ENCODE measurements around the gene KCNT1. TPM values are rescaled to one million over a fixed set of nuclear protein-coding genes. Genes with fewer than 3 reads are reported as not detected.

KCNT1 gene
- polyA plus RNA-seq (2013, experiment 1 of 4), result not detected
- 0.09 TPM for polyA plus RNA-seq (2013, experiment 2 of 4)
- not detected for polyA plus RNA-seq (2013, experiment 3 of 4)
- 0.12 TPM for polyA plus RNA-seq (2013, experiment 4 of 4)

DNA sequence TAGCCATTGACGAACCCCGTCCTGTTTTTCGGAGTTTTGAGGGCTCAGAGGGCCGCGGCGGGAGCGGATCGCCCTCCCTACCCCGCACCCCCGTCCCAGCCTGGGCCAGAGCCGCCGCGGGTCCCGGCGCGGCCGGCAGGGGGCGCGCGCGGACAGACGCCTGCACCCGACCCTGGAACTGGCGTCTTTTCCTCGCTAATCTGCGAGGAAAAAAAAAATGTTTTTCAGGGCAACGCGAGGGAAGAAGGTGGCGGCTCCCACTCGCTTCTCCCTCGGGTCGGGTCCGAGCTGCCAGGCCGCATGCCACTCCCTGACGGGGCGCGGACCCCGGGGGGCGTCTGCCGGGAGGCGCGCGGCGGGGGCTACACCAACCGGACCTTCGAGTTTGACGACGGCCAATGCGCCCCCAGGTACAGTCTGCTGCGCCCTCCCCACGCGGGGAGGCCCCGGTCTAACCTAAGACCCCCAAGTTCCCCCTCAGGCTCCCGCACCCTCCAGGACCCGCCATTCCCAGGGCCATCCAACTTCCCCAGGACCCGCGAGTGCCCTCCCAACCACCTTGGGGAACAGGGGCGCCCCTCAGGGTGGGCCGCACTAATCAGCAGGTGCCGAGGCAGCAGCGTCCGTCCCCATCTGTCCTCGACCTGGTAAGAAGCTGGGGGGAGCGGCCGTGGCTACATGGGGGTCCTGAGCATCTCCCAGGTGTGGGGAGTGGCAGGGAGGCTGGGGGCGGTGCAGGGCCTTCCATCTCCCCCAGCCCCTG lies at the start of gene KCNT1:
Gene KCNT1 (plus strand): TSS at position 227 of the 763 bp plus-strand sequence. CDS start 74 bp downstream, at position 301.
- Histone ChIP-seq H3K4me1 (ENCODE audit: control insufficient read depth, insufficient read depth, low read length) (peaks cover 4% of the 10 kb centered on the region), H3K27ac (ENCODE audit: insufficient read depth, low read depth, low read length, poor library complexity, severe bottlenecking) (no peak within 1 kb of the TSS), H3K36me3 (ENCODE audit: control insufficient read depth, insufficient read depth, low read length) (no peaks in the 10 kb centered on the region), H3K9me3 (ENCODE audit: control insufficient read depth, low read length) (no peaks in the 10 kb centered on the region), H3K4me3 (ENCODE audit: insufficient read depth, low read depth, low read length) (peak within 1 kb of the TSS; percentile 10), H3K27me3 (ENCODE audit: control insufficient read depth, insufficient read depth, low read length, poor library complexity, severe bottlenecking) (peaks cover 29% of the 10 kb centered on the region)
- WGBS, 2 experiments, result 15 to 16% methylated on average over 66 of the region's 66 CpGs

DNA sequence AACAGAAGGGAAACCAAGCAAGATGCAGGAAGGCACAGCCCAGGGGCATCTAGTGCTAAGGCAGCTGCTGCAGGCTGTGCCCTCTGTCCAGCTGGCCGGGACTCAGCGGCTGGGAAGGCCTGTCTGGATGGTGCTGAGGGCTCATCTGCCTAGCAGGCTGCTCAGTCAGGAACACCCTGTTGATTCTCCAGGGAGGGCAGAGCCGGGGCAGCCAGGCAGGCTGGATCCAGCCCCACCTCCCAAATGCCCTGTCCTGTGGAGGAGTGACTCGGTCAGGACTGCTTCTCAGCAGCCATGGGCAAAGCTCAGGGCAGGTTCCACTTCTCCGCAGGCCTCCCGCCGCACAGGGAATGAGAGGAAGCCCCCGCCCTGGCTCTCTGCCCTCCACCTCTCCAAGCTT lies 46.7 kb upstream of the KCNT1 start:
- Histone ChIP-seq H3K36me3 (ENCODE audit: control insufficient read depth, insufficient read depth, low read length) (no peaks in the 10 kb centered on the region), H3K27me3 (ENCODE audit: control insufficient read depth, insufficient read depth, low read length, poor library complexity, severe bottlenecking) (no peaks in the 10 kb centered on the region), H3K4me3 (ENCODE audit: insufficient read depth, low read depth, low read length) (no peak overlapping the region), H3K9me3 (ENCODE audit: control insufficient read depth, low read length) (no peaks in the 10 kb centered on the region), H3K4me1 (ENCODE audit: control insufficient read depth, insufficient read depth, low read length) (no peaks in the 10 kb centered on the region), H3K27ac (ENCODE audit: insufficient read depth, low read depth, low read length, poor library complexity, severe bottlenecking) (no peak overlapping the region)
- WGBS, 2 experiments, result 91% methylated on average over 8 of the region's 8 CpGs

DNA sequence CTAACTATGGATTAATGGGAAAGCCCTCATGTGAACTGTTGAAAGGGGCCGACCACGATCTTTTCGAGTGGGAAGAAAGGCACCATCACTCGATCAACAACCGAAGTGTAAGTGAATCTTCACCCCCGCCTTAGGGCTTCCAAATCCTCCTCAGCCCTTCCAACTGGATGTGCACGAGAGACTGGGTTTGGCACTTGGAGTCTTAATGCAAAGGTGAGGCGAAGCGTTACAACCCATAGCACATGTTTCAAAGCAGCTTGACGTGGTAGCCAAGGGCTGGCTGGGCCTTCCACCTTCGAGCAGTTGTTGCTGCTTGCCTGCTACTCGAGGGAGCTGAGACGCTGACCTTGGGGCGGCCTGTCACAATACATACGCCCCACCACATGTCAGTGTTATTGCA lies 44.6 kb upstream of the KCNT1 start:
- no peaks in the 10 kb centered on the region for H3K27me3 ChIP-seq (ENCODE audit: control insufficient read depth, insufficient read depth, low read length, poor library complexity, severe bottlenecking)
- no peaks in the 10 kb centered on the region for H3K36me3 ChIP-seq (ENCODE audit: control insufficient read depth, insufficient read depth, low read length)
- H3K4me1 ChIP-seq (ENCODE audit: control insufficient read depth, insufficient read depth, low read length), result peaks cover 8% of the 10 kb centered on the region
- H3K9me3 ChIP-seq (ENCODE audit: control insufficient read depth, low read length), result no peaks in the 10 kb centered on the region
- no peak overlapping the region for H3K27ac ChIP-seq (ENCODE audit: insufficient read depth, low read depth, low read length, poor library complexity, severe bottlenecking)
- 91% methylated on average over 15 of the region's 15 CpGs for WGBS, 2 experiments
- H3K4me3 ChIP-seq (ENCODE audit: insufficient read depth, low read depth, low read length), result no peak overlapping the region

DNA sequence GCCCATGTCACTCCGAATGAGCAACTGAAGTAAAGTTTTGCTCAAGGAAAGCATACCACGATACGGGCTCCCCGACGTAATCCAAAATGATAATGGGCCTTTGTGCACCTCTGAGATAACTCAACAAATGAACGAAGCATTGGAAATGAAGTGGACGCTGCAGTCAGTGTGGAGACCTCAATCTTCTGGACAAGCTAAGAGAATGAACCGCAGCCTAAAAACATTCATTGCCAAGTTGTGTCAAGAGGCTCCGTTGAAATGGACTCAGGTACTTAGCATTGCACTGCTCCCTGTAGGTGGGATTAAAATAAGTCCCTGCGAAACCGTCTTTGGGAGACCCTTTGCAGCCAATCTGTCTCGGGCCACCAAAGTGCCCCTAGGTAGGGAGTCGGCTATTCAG lies 42.7 kb upstream of the KCNT1 start:
- H3K9me3 ChIP-seq (ENCODE audit: control insufficient read depth, low read length), result no peaks in the 10 kb centered on the region
- H3K36me3 ChIP-seq (ENCODE audit: control insufficient read depth, insufficient read depth, low read length), result no peaks in the 10 kb centered on the region
- 91% methylated on average over 13 of the region's 13 CpGs for WGBS, 2 experiments
- H3K4me1 ChIP-seq (ENCODE audit: control insufficient read depth, insufficient read depth, low read length), result peaks cover 16% of the 10 kb centered on the region
- no peak overlapping the region for H3K27ac ChIP-seq (ENCODE audit: insufficient read depth, low read depth, low read length, poor library complexity, severe bottlenecking)
- no peak overlapping the region for H3K4me3 ChIP-seq (ENCODE audit: insufficient read depth, low read depth, low read length)
- H3K27me3 ChIP-seq (ENCODE audit: control insufficient read depth, insufficient read depth, low read length, poor library complexity, severe bottlenecking), result no peaks in the 10 kb centered on the region

DNA sequence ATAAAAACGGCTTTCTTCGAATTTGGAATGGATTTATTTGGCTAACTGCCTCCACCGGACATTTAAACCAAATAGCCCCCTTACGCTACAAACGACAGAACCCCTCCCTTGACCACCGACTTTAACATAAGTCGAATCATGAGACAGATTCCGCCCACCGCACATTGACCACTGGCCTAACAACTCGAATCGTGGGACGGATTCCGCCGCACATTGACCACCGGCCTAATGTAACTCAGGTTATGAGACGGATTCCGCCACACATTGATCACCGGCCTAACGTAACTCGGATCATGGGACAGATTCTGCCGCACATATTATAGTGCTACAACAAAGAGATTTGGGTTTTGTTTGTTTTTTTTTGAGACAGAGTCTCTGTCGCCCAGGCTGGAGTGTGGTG lies 41.6 kb upstream of the KCNT1 start:
- Histone ChIP-seq H3K9me3 (ENCODE audit: control insufficient read depth, low read length) (no peaks in the 10 kb centered on the region), H3K4me3 (ENCODE audit: insufficient read depth, low read depth, low read length) (no peak overlapping the region), H3K27me3 (ENCODE audit: control insufficient read depth, insufficient read depth, low read length, poor library complexity, severe bottlenecking) (no peaks in the 10 kb centered on the region), H3K36me3 (ENCODE audit: control insufficient read depth, insufficient read depth, low read length) (no peaks in the 10 kb centered on the region), H3K4me1 (ENCODE audit: control insufficient read depth, insufficient read depth, low read length) (peaks cover 16% of the 10 kb centered on the region), H3K27ac (ENCODE audit: insufficient read depth, low read depth, low read length, poor library complexity, severe bottlenecking) (no peak overlapping the region)
- WGBS, 2 experiments, result 93% methylated on average over 22 of the region's 22 CpGs

DNA sequence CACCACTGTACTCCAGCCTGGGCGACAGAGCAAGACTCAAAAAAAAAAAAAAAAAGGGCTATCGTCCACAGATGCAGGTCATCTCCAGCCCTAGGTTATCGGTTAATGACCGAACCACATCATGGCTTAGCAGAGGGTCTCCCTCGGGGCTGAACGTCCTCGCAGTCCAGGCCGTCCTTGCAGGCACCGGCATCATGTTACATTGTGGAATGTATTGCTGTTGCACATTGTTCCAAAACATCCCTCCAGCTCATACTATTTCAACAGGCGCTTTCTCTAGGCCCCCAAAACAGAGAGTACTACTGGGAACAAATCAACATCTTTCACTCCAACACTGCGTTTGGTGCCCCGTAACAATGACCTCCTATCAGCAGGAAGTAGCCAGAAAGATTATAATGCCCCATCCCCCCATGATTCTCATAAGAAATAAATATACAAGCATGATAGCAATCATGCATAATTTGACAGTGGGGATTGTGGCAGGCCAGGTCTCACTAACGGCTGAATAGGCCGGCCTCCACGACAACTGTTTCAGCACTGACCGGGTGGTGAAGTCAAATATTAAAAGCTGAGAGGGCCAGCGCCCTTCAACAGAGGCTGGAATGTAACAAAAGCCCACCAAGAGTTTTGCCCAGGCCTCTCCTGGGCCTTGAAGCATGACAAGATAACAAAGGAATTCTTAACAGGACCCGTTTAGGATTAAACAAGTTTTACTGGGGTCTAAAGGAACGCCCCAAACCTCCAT lies 40.0 kb upstream of the KCNT1 start:
- H3K4me1 ChIP-seq (ENCODE audit: control insufficient read depth, insufficient read depth, low read length), result peaks cover 16% of the 10 kb centered on the region
- H3K36me3 ChIP-seq (ENCODE audit: control insufficient read depth, insufficient read depth, low read length), result no peaks in the 10 kb centered on the region
- no peaks in the 10 kb centered on the region for H3K27me3 ChIP-seq (ENCODE audit: control insufficient read depth, insufficient read depth, low read length, poor library complexity, severe bottlenecking)
- H3K9me3 ChIP-seq (ENCODE audit: control insufficient read depth, low read length), result no peaks in the 10 kb centered on the region
- H3K27ac ChIP-seq (ENCODE audit: insufficient read depth, low read depth, low read length, poor library complexity, severe bottlenecking), result peak overlapping the region; percentile 60
- no peak overlapping the region for H3K4me3 ChIP-seq (ENCODE audit: insufficient read depth, low read depth, low read length)
- 73 to 78% methylated on average over 19 of the region's 19 CpGs for WGBS, 2 experiments

DNA sequence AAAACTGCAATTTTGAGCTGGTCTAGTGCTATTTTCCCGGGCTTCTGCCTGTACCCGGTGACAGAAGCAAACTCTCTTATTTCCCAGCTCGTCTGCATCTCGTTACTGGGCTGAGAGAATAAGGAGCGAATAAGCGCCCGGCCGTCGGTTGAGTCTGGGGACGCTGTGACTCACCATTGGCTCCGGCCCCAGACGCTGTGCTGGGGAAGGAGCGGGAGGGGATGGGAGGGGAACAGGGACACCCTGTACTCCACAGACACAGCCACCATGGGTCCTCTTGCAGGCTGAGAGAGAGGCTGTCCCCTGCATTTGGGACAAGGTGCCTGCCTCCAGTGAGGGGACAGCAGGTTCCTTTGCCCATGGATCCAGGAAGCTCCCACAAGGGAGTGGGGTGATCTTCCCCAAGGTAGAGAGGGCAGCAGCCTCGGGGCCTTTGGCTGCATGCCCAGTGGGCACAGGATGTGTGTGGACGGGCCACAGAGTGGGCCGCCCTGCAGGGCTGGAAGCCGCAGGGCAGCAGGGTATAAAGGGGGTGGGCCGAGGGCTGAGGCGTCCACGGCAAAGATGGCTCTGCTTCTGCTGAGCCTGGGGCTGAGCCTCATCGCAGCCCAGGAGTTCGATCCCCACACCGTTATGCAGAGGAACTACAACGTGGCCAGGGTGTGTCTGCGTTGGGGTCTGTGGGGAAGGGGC lies 39.1 kb upstream of the KCNT1 start, which contains the start of gene LCN9:
Gene LCN9 (plus strand): TSS at position 552 of the 693 bp plus-strand sequence. CDS start 13 bp downstream, at position 565.
- H3K27ac ChIP-seq (ENCODE audit: insufficient read depth, low read depth, low read length, poor library complexity, severe bottlenecking), result no peak within 1 kb of the TSS
- H3K4me1 ChIP-seq (ENCODE audit: control insufficient read depth, insufficient read depth, low read length), result peaks cover 16% of the 10 kb centered on the region

DNA sequence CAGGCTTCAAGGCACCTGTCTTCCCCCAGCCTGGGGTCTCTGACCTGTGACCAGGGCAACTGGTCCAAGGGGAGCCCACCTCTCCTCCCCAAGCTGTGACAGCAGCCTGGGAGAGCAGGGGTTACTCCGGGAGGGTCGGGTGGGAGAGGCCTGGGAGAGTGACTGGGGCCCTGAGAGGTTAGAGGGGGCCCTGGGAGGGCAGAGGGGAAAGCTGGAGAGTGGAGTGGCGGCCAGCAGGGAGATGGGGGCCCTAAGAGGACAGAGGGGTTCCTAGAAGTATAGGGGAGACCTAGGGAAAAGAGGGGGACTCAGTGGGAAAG lies 38.6 kb upstream of the KCNT1 start:
- H3K4me1 ChIP-seq (ENCODE audit: control insufficient read depth, insufficient read depth, low read length), result peaks cover 16% of the 10 kb centered on the region
- WGBS, 2 experiments, result 86 to 90% methylated on average over 3 of the region's 3 CpGs

More for the DNA sequence above, 39.1 kb upstream of the KCNT1 start, which contains the start of gene LCN9:
- 71 to 77% methylated on average over 25 of the region's 25 CpGs for WGBS, 2 experiments
- no peaks in the 10 kb centered on the region for H3K36me3 ChIP-seq (ENCODE audit: control insufficient read depth, insufficient read depth, low read length)
- H3K4me3 ChIP-seq (ENCODE audit: insufficient read depth, low read depth, low read length), result no peak within 1 kb of the TSS
- H3K9me3 ChIP-seq (ENCODE audit: control insufficient read depth, low read length), result no peaks in the 10 kb centered on the region
- H3K27me3 ChIP-seq (ENCODE audit: control insufficient read depth, insufficient read depth, low read length, poor library complexity, severe bottlenecking), result no peaks in the 10 kb centered on the region

DNA sequence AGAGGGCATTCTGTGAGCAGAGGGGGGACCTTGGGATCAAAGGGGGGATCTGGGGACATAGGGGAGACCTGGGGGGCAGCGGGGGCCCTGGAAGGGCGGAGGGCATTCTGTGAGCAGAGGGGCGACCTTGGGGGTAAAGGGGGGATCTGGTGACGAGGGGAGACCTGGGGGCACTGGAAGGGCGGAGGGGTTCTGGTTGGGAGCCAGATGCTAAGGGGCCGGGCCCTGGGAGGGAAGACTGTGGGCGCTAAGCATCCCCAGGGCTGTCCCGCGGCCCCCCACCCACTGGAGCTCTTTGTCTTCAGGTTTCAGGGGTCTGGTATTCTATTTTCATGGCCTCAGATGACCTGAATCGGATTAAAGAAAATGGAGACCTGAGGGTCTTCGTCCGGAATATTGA lies 38.1 kb upstream of the KCNT1 start:
- H3K36me3 ChIP-seq (ENCODE audit: control insufficient read depth, insufficient read depth, low read length), result no peaks in the 10 kb centered on the region
- no peak overlapping the region for H3K4me3 ChIP-seq (ENCODE audit: insufficient read depth, low read depth, low read length)
- H3K9me3 ChIP-seq (ENCODE audit: control insufficient read depth, low read length), result no peaks in the 10 kb centered on the region
- H3K4me1 ChIP-seq (ENCODE audit: control insufficient read depth, insufficient read depth, low read length), result peaks cover 16% of the 10 kb centered on the region
- WGBS, 2 experiments, result 94 to 96% methylated on average over 12 of the region's 12 CpGs
- no peaks in the 10 kb centered on the region for H3K27me3 ChIP-seq (ENCODE audit: control insufficient read depth, insufficient read depth, low read length, poor library complexity, severe bottlenecking)
- no peak overlapping the region for H3K27ac ChIP-seq (ENCODE audit: insufficient read depth, low read depth, low read length, poor library complexity, severe bottlenecking)

More for the DNA sequence above, 38.6 kb upstream of the KCNT1 start:
- Histone ChIP-seq H3K27me3 (ENCODE audit: control insufficient read depth, insufficient read depth, low read length, poor library complexity, severe bottlenecking) (no peaks in the 10 kb centered on the region), H3K36me3 (ENCODE audit: control insufficient read depth, insufficient read depth, low read length) (no peaks in the 10 kb centered on the region), H3K4me3 (ENCODE audit: insufficient read depth, low read depth, low read length) (no peak overlapping the region), H3K9me3 (ENCODE audit: control insufficient read depth, low read length) (no peaks in the 10 kb centered on the region), H3K27ac (ENCODE audit: insufficient read depth, low read depth, low read length, poor library complexity, severe bottlenecking) (no peak overlapping the region)

DNA sequence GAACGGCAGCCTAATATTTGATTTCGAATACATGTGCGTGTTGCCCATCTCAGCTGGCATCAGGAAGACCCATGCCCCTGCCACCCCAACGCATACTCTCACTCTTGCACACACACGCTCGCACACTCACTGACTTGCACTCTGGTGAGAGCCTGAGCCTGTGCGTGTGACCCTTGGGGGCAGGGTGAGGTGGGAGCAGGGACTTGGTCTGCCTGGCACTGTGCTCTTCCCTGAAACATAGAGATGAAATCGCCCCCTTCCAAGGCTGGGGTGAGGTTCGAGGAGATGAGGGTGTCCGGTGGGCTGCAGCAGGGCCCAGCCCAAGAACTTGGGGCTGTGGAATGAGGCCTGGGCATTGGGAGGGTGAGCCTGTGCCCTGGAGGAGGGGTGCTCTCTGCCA lies 37.7 kb upstream of the KCNT1 start:
- 94 to 96% methylated on average over 10 of the region's 10 CpGs for WGBS, 2 experiments
- no peaks in the 10 kb centered on the region for H3K36me3 ChIP-seq (ENCODE audit: control insufficient read depth, insufficient read depth, low read length)
- H3K4me3 ChIP-seq (ENCODE audit: insufficient read depth, low read depth, low read length), result no peak overlapping the region
- no peaks in the 10 kb centered on the region for H3K9me3 ChIP-seq (ENCODE audit: control insufficient read depth, low read length)
- H3K4me1 ChIP-seq (ENCODE audit: control insufficient read depth, insufficient read depth, low read length), result peaks cover 16% of the 10 kb centered on the region
- H3K27ac ChIP-seq (ENCODE audit: insufficient read depth, low read depth, low read length, poor library complexity, severe bottlenecking), result no peak overlapping the region
- no peaks in the 10 kb centered on the region for H3K27me3 ChIP-seq (ENCODE audit: control insufficient read depth, insufficient read depth, low read length, poor library complexity, severe bottlenecking)

All from ectodermal cell (in vitro differentiated cells).